ENCODE measurements around the gene ANKRD13B.
A peak's percentile ranks its signal among the peaks of the same experiment; 100 is the strongest.

The ANKRD13B gene

GRCh38 chr17:29614349-29615047 lies 21.6 kb downstream of the ANKRD13B start:
- H3K4me3 ChIP-seq (ENCODE audit: low read depth, low read length), result no peak overlapping the region
- no peak for TF ChIP-seq CTCF (IDR thresholded peaks at IDR 0.05; ENCODE audit: low read depth, low read length)

GRCh38 chr17:29615048-29615385 lies 22.1 kb downstream of the ANKRD13B start:
- H3K4me3 ChIP-seq (ENCODE audit: low read depth, low read length), result no peak overlapping the region
- TF ChIP-seq CTCF (IDR thresholded peaks at IDR 0.05; ENCODE audit: low read depth, low read length), result no peak

GRCh38 chr17:29615492-29616299 lies 22.8 kb downstream of the ANKRD13B start:
- peak overlapping the region; percentile 21; the same call in 1 of the 2 replicates for H3K4me3 ChIP-seq (ENCODE audit: low read depth, low read length)
- no peak for TF ChIP-seq CTCF (IDR thresholded peaks at IDR 0.05; ENCODE audit: low read depth, low read length)

- no peak overlapping the region for H3K4me3 ChIP-seq (ENCODE audit: low read depth, low read length)
- TF ChIP-seq CTCF (IDR thresholded peaks at IDR 0.05; ENCODE audit: low read depth, low read length), result no peak
Measured at GRCh38 chr17:29616300-29617048, 23.5 kb downstream of the ANKRD13B start.

- no peak overlapping the region for H3K4me3 ChIP-seq (ENCODE audit: low read depth, low read length)
- TF ChIP-seq CTCF (IDR thresholded peaks at IDR 0.05; ENCODE audit: low read depth, low read length), result peak; percentile 11; the same call in 1 of the 2 replicates
Measured at GRCh38 chr17:29617125-29617480, 24.2 kb downstream of the ANKRD13B start.

- no peak overlapping the region for H3K4me3 ChIP-seq (ENCODE audit: low read depth, low read length)
- no peak; the same call in 1 of the 2 replicates for TF ChIP-seq CTCF (IDR thresholded peaks at IDR 0.05; ENCODE audit: low read depth, low read length)
Measured at GRCh38 chr17:29617481-29618271, 24.7 kb downstream of the ANKRD13B start.
